SK-MEL-5 (cell line): ENCODE data around the gene LIFR. TPM values are rescaled to one million over a fixed set of nuclear protein-coding genes. Genes with fewer than 3 reads are reported as not detected.

Experiments used
- DNase-seq: peaks from one replicate; pipeline ENCODE4 v3.0.0-alpha.2; 2016; ENCODE audit warnings: low read depth, low spot score
- in situ Hi-C: cut with HindIII; loops from 2 replicates; pipeline ENCODE4 v1.10.0; 2016; ENCODE audit warnings: low sequenced_read_pairs, high pct_unique_total_duplicates, low pct_unique_long_range_greater_than_20kb
- total RNA-seq: library from RNA; depleted of rRNA; stranded (reverse); fragments of >200 nt; shearing (Covaris generic); gene quantifications from 2 replicates; pipeline ENCODE4 v1.2.3, GENCODE V29; 2014

The LIFR gene
- total RNA-seq, 1 experiment from 2014 or later, result 7.5 TPM

- in situ Hi-C loops, result no loop called here
- DNase-seq, result peak; percentile 10
Observed at GRCh38 chr5:38556088-38556598, 303 bp downstream of the LIFR start.

GRCh38 chr5:38555354-38556087 is 925 bp downstream of the LIFR start:
- in situ Hi-C loops, result no loop called here

GRCh38 chr5:38554861-38555260 is 1.6 kb downstream of the LIFR start:
- DNase-seq, result no peak
- in situ Hi-C loops, result no loop called here

More at GRCh38 chr5:38555354-38556087, 925 bp downstream of the LIFR start:
- DNase-seq, result no peak

GRCh38 chr5:38554403-38554802 is 2.0 kb downstream of the LIFR start:
- DNase-seq, result no peak
- in situ Hi-C loops, result no loop called here

GRCh38 chr5:38553001-38553521 is 3.4 kb downstream of the LIFR start:
- no peak for DNase-seq
- in situ Hi-C loops, result no loop called here

- in situ Hi-C loops, result no loop called here
- DNase-seq, result peak; percentile 85
Observed at GRCh38 chr5:38551030-38552017, 5.1 kb downstream of the LIFR start.

- in situ Hi-C loops, result loop anchor here (25.0 kb wide), 1 partner anchor 111 kb away; no protein-coding TSS in a partner anchor
- no peak for DNase-seq
Observed at GRCh38 chr5:38548064-38548759, 8.2 kb downstream of the LIFR start.

- in situ Hi-C loops, result loop anchor here (25.0 kb wide), 1 partner anchor 110 kb away; no protein-coding TSS in a partner anchor
- no peak for DNase-seq
Observed at GRCh38 chr5:38547257-38547656, 9.2 kb downstream of the LIFR start.

- no peak for DNase-seq
Observed at GRCh38 chr5:38546691-38547146, 9.7 kb downstream of the LIFR start.

GRCh38 chr5:38543886-38544285 is 12.6 kb downstream of the LIFR start:
- DNase-seq, result no peak
- in situ Hi-C loops, result loop anchor here (25.0 kb wide), 1 partner anchor 107 kb away; no protein-coding TSS in a partner anchor

More at GRCh38 chr5:38546691-38547146, 9.7 kb downstream of the LIFR start:
- in situ Hi-C loops, result loop anchor here (25.0 kb wide), 1 partner anchor 109 kb away; no protein-coding TSS in a partner anchor

GRCh38 chr5:38543074-38543473 is 13.4 kb downstream of the LIFR start:
- no peak for DNase-seq
- in situ Hi-C loops, result loop anchor here (25.0 kb wide), 1 partner anchor 106 kb away; no protein-coding TSS in a partner anchor

GRCh38 chr5:38541174-38541725 is 15.2 kb downstream of the LIFR start:
- DNase-seq, result no peak
- in situ Hi-C loops, result loop anchor here (25.0 kb wide), 1 partner anchor 104 kb away; no protein-coding TSS in a partner anchor

- in situ Hi-C loops, result loop anchor here (25.0 kb wide), 1 partner anchor 103 kb away; no protein-coding TSS in a partner anchor
- no peak for DNase-seq
Observed at GRCh38 chr5:38540314-38540713, 16.1 kb downstream of the LIFR start.

- no peak for DNase-seq
- in situ Hi-C loops, result loop anchor here (25.0 kb wide), 1 partner anchor 101 kb away; no protein-coding TSS in a partner anchor
Observed at GRCh38 chr5:38538161-38538560, 18.3 kb downstream of the LIFR start.

- no peak for DNase-seq
- in situ Hi-C loops, result loop anchor here (25.0 kb wide), 1 partner anchor 100 kb away; no protein-coding TSS in a partner anchor
Observed at GRCh38 chr5:38537505-38537904, 18.9 kb downstream of the LIFR start.

GRCh38 chr5:38536968-38537367 is 19.5 kb downstream of the LIFR start:
- DNase-seq, result no peak
- in situ Hi-C loops, result loop anchor here (25.0 kb wide), 1 partner anchor 100 kb away; no protein-coding TSS in a partner anchor
